ENCODE data around the gene EZR. TPM values are rescaled to one million over a fixed set of nuclear protein-coding genes. Genes with fewer than 3 reads are reported as not detected.

Gene EZR
- total RNA-seq, 1 experiment from 2014 or later = 375 TPM

- peaks cover 8 to 12% of the 10 kb centered on the region in 2 experiments for H3K4me1 Mint-ChIP-seq
- no peak for DNase-seq
- Histone ChIP-seq H2AFZ (ENCODE audit: low read length) (no peak overlapping the region), H4K8ac (replicated peaks; ENCODE audit: insufficient read length, low read depth, low read length) (no peak overlapping the region), H3K4ac (ENCODE audit: low read depth, low read length) (no peak overlapping the region), H4K5ac (ENCODE audit: insufficient read length, low read depth, low read length) (no peak overlapping the region), H3K9ac (ENCODE audit: extremely low read depth, insufficient read length, low read length) (no peak overlapping the region), H3K4me2 (ENCODE audit: insufficient read depth, insufficient read length, low read length) (no peak overlapping the region), H2BK20ac (ENCODE audit: low read depth, low read length, poor library complexity, severe bottlenecking) (no peak overlapping the region), H3K23ac (ENCODE audit: insufficient read length, low read depth, low read length) (no peak overlapping the region), H3K79me1 (ENCODE audit: insufficient read depth, low read depth, low read length, poor library complexity, severe bottlenecking) (no peaks in the 10 kb centered on the region), H3K79me2 (ENCODE audit: insufficient read depth, low read length) (no peaks in the 10 kb centered on the region), H2BK120ac (ENCODE audit: low read depth, low read length, poor library complexity, severe bottlenecking) (no peak overlapping the region), H3K27ac (ENCODE audit: insufficient read length, low read depth, low read length) (no peak overlapping the region), H3K27me3 (ENCODE audit: insufficient read depth, low read length) (no peaks in the 10 kb centered on the region), H2BK5ac (ENCODE audit: insufficient read length, low read length) (no peak overlapping the region), H3T11ph (ENCODE audit: low read length) (no peak overlapping the region), H4K91ac (ENCODE audit: insufficient read length, low read depth, low read length) (no peak overlapping the region), H3K9me3 (ENCODE audit: control insufficient read depth, low read depth, low read length) (no peaks in the 10 kb centered on the region), H4K20me1 (ENCODE audit: control insufficient read depth, insufficient read depth, insufficient read length) (no peaks in the 10 kb centered on the region), H2BK15ac (ENCODE audit: low read depth, low read length) (no peak overlapping the region), H3K23me2 (ENCODE audit: insufficient read length, low read depth, low read length, poor library complexity, severe bottlenecking) (no peaks in the 10 kb centered on the region), H2AK5ac (ENCODE audit: insufficient read length, low read length) (no peak overlapping the region), H3K14ac (ENCODE audit: insufficient read depth, low read length) (no peak overlapping the region), H3K4me1 (ENCODE audit: insufficient read depth, low read length) (no peaks in the 10 kb centered on the region), H2BK12ac (ENCODE audit: insufficient read length, low read depth, low read length) (no peak overlapping the region), H3K18ac (ENCODE audit: insufficient read length, low read depth, low read length) (no peak overlapping the region), H3K56ac (ENCODE audit: insufficient read length, low read depth, low read length) (no peak overlapping the region)
- TF ChIP-seq CTCF (conservative IDR thresholded peaks at IDR 0.05) = no peak
- H3K27ac Mint-ChIP-seq = 0 out of 7 replicates have a peak overlapping the region, but pooled peaks of 1 of the 3 experiments have one; percentile 23
- H3K9me3 Mint-ChIP-seq = no peaks in the 10 kb centered on the region
- H3K4me3 Mint-ChIP-seq = no peak overlapping the region
- peaks cover 3% of the 10 kb centered on the region for H3K27me3 Mint-ChIP-seq (ENCODE audit: low read depth)
- whole genome bisulfite sequencing (ENCODE audit: extremely low coverage, insufficient read length, low lambda C conversion rate) = no CpG with 5 or more reads among the region's 13 CpGs
- peaks cover 47 to 67% (median 59%) of the 10 kb centered on the region in 3 experiments; a peak in 6 of 7 replicates for H3K36me3 Mint-ChIP-seq (ENCODE audit: insufficient read depth in 1 of 3, low read depth in 3 of 3)
Measured at GRCh38 chr6:158765499-158766068, 53.6 kb downstream of the EZR start.
